CD4-positive, CD25-positive, alpha-beta regulatory T cell (primary cell): ENCODE results near the gene DEFB108B. TPM values are rescaled to one million over a fixed set of nuclear protein-coding genes. Genes with fewer than 3 reads are reported as not detected.
"Not testable (repeated sequence)": the region's sequence is repeated elsewhere in the genome, so short reads cannot be mapped to it uniquely, and the experiment has no call there.

Experiments
- ATAC-seq, 2 donors: fragments of 150-1000 bp; cut with Tn5 transposase; one replicate each; pipeline ENCODE4 v1.10.0; 2021; ENCODE audit warnings: low read depth in 2 of 2, moderate number of reproducible peaks in 2 of 2, moderate library complexity in 1 of 2
- DNase-seq, 3 donors: peaks; one replicate each; pipeline versions ENCODE4 v3.0.0 to v3.0.0-alpha.2; 2012 to 2022; ENCODE audit warnings: mixed read lengths in 1 of 3
- H3K27ac ChIP-seq: one replicate; pipeline ENCODE4 v1.7.0; 2013; ENCODE audit warnings: mild to moderate bottlenecking, low read length; ENCODE audit not compliant: insufficient read depth, poor library complexity, severe bottlenecking
- H3K27me3 ChIP-seq: one replicate; pipeline ENCODE4 v1.7.0; 2013; ENCODE audit warnings: low read length; ENCODE audit not compliant: control insufficient read depth, insufficient read depth
- H3K36me3 ChIP-seq: one replicate; pipeline ENCODE4 v1.7.0; 2013; ENCODE audit warnings: mild to moderate bottlenecking, low read length, moderate library complexity; ENCODE audit not compliant: control insufficient read depth, insufficient read depth
- H3K4me1 ChIP-seq: 2 replicates; pipeline ENCODE4 v1.7.0; 2013; ENCODE audit warnings: mild to moderate bottlenecking, low read length; ENCODE audit not compliant: insufficient read depth, control insufficient read depth, poor library complexity, severe bottlenecking
- H3K4me3 ChIP-seq: one replicate; pipeline ENCODE4 v1.7.0; 2013; ENCODE audit warnings: low read depth, mild to moderate bottlenecking, low read length, moderate library complexity
- H3K9me3 ChIP-seq, 2 experiments: 1 replicate in 1 of 2; 2 replicates in 1 of 2; pipeline ENCODE4 v1.7.0; 2013; ENCODE audit warnings: low read length in 2 of 2, mild to moderate bottlenecking in 1 of 2, moderate library complexity in 1 of 2; ENCODE audit not compliant: control insufficient read depth in 2 of 2
- H3K27ac Mint-ChIP-seq, 3 donors: one replicate each; pipeline ENCODE4 v1.8.0; 2020 to 2022; ENCODE audit warnings: mild to moderate bottlenecking in 3 of 3, mixed read lengths in 3 of 3, moderate library complexity in 2 of 3
- H3K27me3 Mint-ChIP-seq: one replicate; pipeline ENCODE4 v1.8.0; 2022; ENCODE audit warnings: mild to moderate bottlenecking, mixed read lengths
- H3K36me3 Mint-ChIP-seq: one replicate; pipeline ENCODE4 v1.8.0; 2020; ENCODE audit warnings: mixed read lengths
- H3K4me1 Mint-ChIP-seq, 4 donors: one replicate each; pipeline ENCODE4 v1.8.0; 2020 to 2022; ENCODE audit warnings: mixed read lengths in 4 of 4, mild to moderate bottlenecking in 1 of 4
- H3K4me3 Mint-ChIP-seq, 4 donors: one replicate each; pipeline ENCODE4 v1.8.0; 2020 to 2022; ENCODE audit warnings: mild to moderate bottlenecking in 4 of 4, mixed read lengths in 4 of 4, moderate library complexity in 3 of 4
- H3K9me3 Mint-ChIP-seq, 7 donors: one replicate each; pipeline ENCODE4 v1.8.0; 2020 to 2022; ENCODE audit warnings: mixed read lengths in 7 of 7, mild to moderate bottlenecking in 3 of 7, moderate library complexity in 2 of 7
- polyA plus RNA-seq, 4 donors: library from polyadenylated mRNA; unstranded; fragments of 300-500 nt; fragmentation: Illumina TruSeq; gene quantifications; one replicate each; pipeline ENCODE4 v1.2.3, GENCODE V29; 2021
- total RNA-seq: library from RNA; stranded (reverse); gene quantifications from one replicate; pipeline ENCODE4 v1.2.3, GENCODE V29; 2022

The DEFB108B gene
- total and polyA plus RNA-seq, 5 donors from 2014 or later: not detected

DNA sequence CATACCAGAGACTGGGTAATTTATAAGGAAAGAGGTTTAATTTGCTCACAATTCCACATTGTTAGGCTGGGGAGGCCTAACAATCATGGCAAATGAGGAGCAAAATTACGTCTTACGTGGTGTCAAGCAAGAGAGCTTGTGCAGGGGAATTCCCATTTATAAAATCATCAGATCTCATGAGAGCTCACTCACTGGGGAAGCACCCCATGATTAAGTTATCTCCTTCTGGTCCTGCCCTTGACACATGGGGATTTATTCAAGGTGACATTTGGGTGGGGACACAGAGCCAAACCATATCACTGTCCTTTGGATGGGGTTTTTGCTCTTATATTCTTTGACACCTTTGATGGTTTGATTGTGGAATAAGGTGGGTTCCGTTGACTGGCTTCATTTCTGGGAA, 36.9 kb downstream of the DEFB108B start:
- Mint-ChIP-seq H3K27ac (peak overlapping the region in 1 of 3 donors; percentile 29), H3K36me3 (peaks cover 18% of the 10 kb centered on the region)
- H3K9me3 Mint-ChIP-seq, H3K4me1 Mint-ChIP-seq, H3K4me3 ChIP-seq, ATAC-seq, DNase-seq, H3K27ac ChIP-seq, H3K27me3 ChIP-seq, H3K27me3 Mint-ChIP-seq, H3K4me3 Mint-ChIP-seq, H3K36me3 ChIP-seq, H3K9me3 ChIP-seq, H3K4me1 ChIP-seq: not testable (repeated sequence)

DNA sequence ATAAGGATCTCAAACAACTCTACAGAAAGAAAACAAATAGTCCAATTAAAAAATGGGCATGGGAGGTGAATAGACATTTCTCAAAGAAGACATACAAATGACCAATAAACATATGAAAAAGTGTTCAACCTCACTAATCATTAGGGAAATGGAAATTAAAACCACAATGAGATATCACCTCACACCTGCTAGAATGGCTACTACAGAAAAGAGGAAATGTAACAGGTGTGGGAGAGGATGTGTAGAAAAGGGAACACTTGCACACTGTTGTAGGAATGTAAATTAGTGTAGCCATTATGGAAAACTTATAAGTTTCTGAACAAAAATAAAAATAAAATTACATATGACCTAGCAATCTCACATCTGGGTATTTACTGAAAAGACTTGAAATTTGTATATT, 37.7 kb downstream of the DEFB108B start:
- H3K27ac ChIP-seq, H3K9me3 Mint-ChIP-seq, H3K4me3 Mint-ChIP-seq, H3K4me3 ChIP-seq, H3K9me3 ChIP-seq, H3K27me3 ChIP-seq, DNase-seq, H3K4me1 ChIP-seq, H3K36me3 ChIP-seq, H3K27me3 Mint-ChIP-seq, H3K4me1 Mint-ChIP-seq, H3K27ac Mint-ChIP-seq, ATAC-seq: not testable (repeated sequence)
- peaks cover 23% of the 10 kb centered on the region for H3K36me3 Mint-ChIP-seq

DNA sequence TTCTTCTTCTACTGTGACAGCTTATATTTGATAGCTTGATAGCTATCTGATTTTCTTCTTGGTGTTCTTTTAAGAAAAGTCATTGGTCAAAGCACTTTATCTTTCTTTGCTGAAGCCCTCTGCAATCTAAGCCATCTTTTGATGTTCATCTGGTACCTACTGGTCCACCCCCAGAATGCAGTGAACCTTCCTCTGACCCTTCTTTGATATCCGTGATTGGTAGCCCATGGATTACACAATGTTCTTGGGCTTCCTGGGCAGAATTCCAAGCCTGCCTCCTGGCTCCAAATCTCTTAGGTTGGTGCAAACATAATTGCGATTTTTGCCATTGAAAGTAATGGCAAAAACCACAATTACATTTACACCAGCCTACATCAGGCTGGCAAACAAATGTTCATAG, 43.3 kb downstream of the DEFB108B start:
- not testable (repeated sequence) for ATAC-seq, H3K4me3 ChIP-seq, H3K4me1 Mint-ChIP-seq, H3K9me3 Mint-ChIP-seq, H3K4me1 ChIP-seq, DNase-seq, H3K27me3 ChIP-seq, H3K36me3 ChIP-seq, H3K4me3 Mint-ChIP-seq, H3K27me3 Mint-ChIP-seq, H3K27ac ChIP-seq, H3K9me3 ChIP-seq
- Mint-ChIP-seq H3K36me3 (peaks cover 44% of the 10 kb centered on the region), H3K27ac (peak overlapping the region in 1 of 3 donors; percentile 26)

DNA sequence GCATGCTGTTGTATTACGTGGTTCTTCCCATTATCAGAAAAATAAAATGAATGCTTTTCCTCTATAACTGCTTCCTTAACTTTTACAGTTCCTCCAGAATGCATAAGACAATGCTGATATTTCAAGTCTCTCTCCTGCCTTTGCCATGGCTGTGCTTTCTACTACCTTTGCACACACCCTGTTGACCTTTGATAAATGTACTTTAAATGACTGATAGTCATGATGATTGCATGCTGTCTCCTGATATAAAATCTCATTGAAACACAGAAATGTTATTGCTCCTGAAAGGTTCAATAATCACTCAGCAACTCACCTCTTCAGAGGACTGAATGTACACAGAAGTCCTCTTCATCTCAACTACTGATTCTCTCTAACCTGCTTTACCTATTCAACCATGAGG, 45.1 kb downstream of the DEFB108B start, which contains the start of gene DEFB131B:
Gene DEFB131B (plus strand): TSS at position 395 of the 400 bp plus-strand sequence. CDS start 0 bp downstream, at position 395.
- not testable (repeated sequence) for H3K27me3 ChIP-seq, H3K36me3 ChIP-seq, H3K9me3 ChIP-seq, H3K9me3 Mint-ChIP-seq, H3K4me3 ChIP-seq, H3K27ac Mint-ChIP-seq, H3K27me3 Mint-ChIP-seq, H3K4me1 Mint-ChIP-seq, H3K4me3 Mint-ChIP-seq, H3K27ac ChIP-seq, DNase-seq, H3K4me1 ChIP-seq, ATAC-seq
- peaks cover 41% of the 10 kb centered on the region for H3K36me3 Mint-ChIP-seq

DNA sequence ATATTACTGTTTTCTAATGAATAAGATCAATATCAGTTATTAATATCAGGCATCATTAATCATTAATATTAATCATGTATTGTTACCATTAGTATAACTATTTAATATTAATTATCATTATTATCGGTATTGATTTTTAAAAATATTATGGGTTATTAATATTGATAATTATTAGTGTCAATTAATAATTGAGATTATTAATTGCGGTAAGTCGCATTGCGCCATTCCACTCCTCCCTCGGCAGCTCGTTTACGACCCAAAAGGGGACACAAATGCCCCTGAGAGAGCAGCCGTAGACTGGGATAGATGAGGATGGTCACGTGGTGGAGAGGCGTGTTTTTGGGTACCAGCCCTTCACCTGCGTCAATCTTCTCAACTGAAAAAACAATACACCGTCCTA, 52.8 kb downstream of the DEFB108B start:
- not testable (repeated sequence) for H3K4me3 Mint-ChIP-seq

More for the DNA sequence above, 52.8 kb downstream of the DEFB108B start:
- H3K4me1 Mint-ChIP-seq, H3K27me3 ChIP-seq, DNase-seq, H3K36me3 ChIP-seq, H3K9me3 ChIP-seq, H3K4me1 ChIP-seq, H3K4me3 ChIP-seq, H3K27ac ChIP-seq, H3K9me3 Mint-ChIP-seq, H3K36me3 Mint-ChIP-seq, H3K27ac Mint-ChIP-seq, ATAC-seq, H3K27me3 Mint-ChIP-seq: not testable (repeated sequence)

Other genes with a start within 250 kb of the DEFB108B start
- gene DEFB131B, start 45.3 kb downstream of the DEFB108B start, total RNA-seq: not detected
- not detected for gene DEFB131B, start 45.3 kb downstream of the DEFB108B start, polyA plus RNA-seq
- gene XNDC1N, start 95.4 kb downstream of the DEFB108B start, total RNA-seq: 21.7 TPM
- 1 to 10 TPM; 4.7 to 9.6 (median 6.3) TPM for gene XNDC1N, start 95.4 kb downstream of the DEFB108B start, polyA plus RNA-seq
- 23.6 TPM for gene RNF121, start 95.8 kb downstream of the DEFB108B start, total RNA-seq
- gene RNF121, start 95.8 kb downstream of the DEFB108B start, polyA plus RNA-seq: 10 to 100 TPM in 2 of 4 donors, 1 to 10 TPM in 2; 8.8 to 13.1 (median 10.2) TPM
- gene IL18BP, start 165.7 kb downstream of the DEFB108B start, total RNA-seq: 22.8 TPM
- 10 to 100 TPM; 10.4 to 19.1 (median 12.5) TPM for gene IL18BP, start 165.7 kb downstream of the DEFB108B start, polyA plus RNA-seq
- gene NUMA1, start 247.3 kb downstream of the DEFB108B start, total RNA-seq: 272 TPM
- 10 to 100 TPM; 14.0 to 27.2 (median 20.5) TPM for gene NUMA1, start 247.3 kb downstream of the DEFB108B start, polyA plus RNA-seq
- gene LRRC51, start 247.7 kb downstream of the DEFB108B start, total RNA-seq: 1.5 TPM
- gene LRRC51, start 247.7 kb downstream of the DEFB108B start, polyA plus RNA-seq: 1 to 10 TPM; 2.8 to 9.4 (median 6.3) TPM